Mesothelial cell of epicardium (in vitro differentiated cells): ENCODE results near the gene DPCD. TPM values are rescaled to one million over a fixed set of nuclear protein-coding genes. Genes with fewer than 3 reads are reported as not detected.
"Not testable (repeated sequence)": the region's sequence is repeated elsewhere in the genome, so short reads cannot be mapped to it uniquely, and the experiment has no call there.

Experiments used
- DNase-seq, 2 experiments: peaks; one replicate each; pipeline ENCODE4 v3.0.0; 2021; ENCODE audit warnings: low spot score in 2 of 2; ENCODE audit not compliant: unreplicated experiment in 2 of 2
- H3K27ac Mint-ChIP-seq: 2 replicates; pipeline ENCODE4 v1.8.0; 2021; ENCODE audit warnings: mixed read lengths
- H3K27me3 Mint-ChIP-seq: 2 replicates; pipeline ENCODE4 v1.8.0; 2021; ENCODE audit warnings: low read depth, mixed read lengths
- H3K36me3 Mint-ChIP-seq: 2 replicates; pipeline ENCODE4 v1.8.0; 2021; ENCODE audit warnings: mixed read lengths
- H3K4me1 Mint-ChIP-seq: 2 replicates; pipeline ENCODE4 v1.8.0; 2021; ENCODE audit warnings: mixed read lengths
- H3K4me3 Mint-ChIP-seq: 2 replicates; pipeline ENCODE4 v1.8.0; 2021; ENCODE audit warnings: mild to moderate bottlenecking, moderate library complexity, mixed read lengths
- H3K9me3 Mint-ChIP-seq: 2 replicates; pipeline ENCODE4 v1.8.0; 2021; ENCODE audit warnings: mixed read lengths
- CTCF ChIP-seq: fragments of 200-600 bp; sonication (generic); IDR thresholded peaks from one replicate; pipeline ENCODE4 v1.5.0; 2021; ENCODE audit warnings: antibody characterized with exemption; ENCODE audit not compliant: unreplicated experiment
- total RNA-seq: library from RNA; stranded (reverse); gene quantifications from 3 replicates; pipeline ENCODE4 v1.2.1, GENCODE V29; 2021

The DPCD gene
- total RNA-seq, 1 donor from 2014 or later: 23.0 TPM

GRCh38 chr10:101585841-101586240, 2.3 kb upstream of the DPCD start:
- no peak for TF ChIP-seq CTCF
- Mint-ChIP-seq H3K4me3 (peak overlapping the region; percentile 23), H3K27ac (no peak overlapping the region), H3K27me3 (no peaks in the 10 kb centered on the region), H3K4me1 (peaks cover 25% of the 10 kb centered on the region), H3K36me3 (peaks cover 3% of the 10 kb centered on the region), H3K9me3 (no peaks in the 10 kb centered on the region)
- no peak for DNase-seq

GRCh38 chr10:101588879-101589278, 758 bp downstream of the DPCD start:
- no peaks in the 10 kb centered on the region for H3K9me3 Mint-ChIP-seq
- TF ChIP-seq CTCF: no peak
- peaks cover 3% of the 10 kb centered on the region for H3K36me3 Mint-ChIP-seq
- H3K4me1 Mint-ChIP-seq: peaks cover 25% of the 10 kb centered on the region
- no peaks in the 10 kb centered on the region for H3K27me3 Mint-ChIP-seq
- DNase-seq: no peak
- peak overlapping the region; percentile 43 for H3K27ac Mint-ChIP-seq
- peak overlapping the region; percentile 95 for H3K4me3 Mint-ChIP-seq

GRCh38 chr10:101593331-101593730, 5.2 kb downstream of the DPCD start:
- not testable (repeated sequence) for H3K36me3 Mint-ChIP-seq, H3K9me3 Mint-ChIP-seq, DNase-seq, H3K4me3 Mint-ChIP-seq, H3K27ac Mint-ChIP-seq, H3K4me1 Mint-ChIP-seq, H3K27me3 Mint-ChIP-seq

- Mint-ChIP-seq H3K4me1 (no peaks in the 10 kb centered on the region), H3K27ac (no peak overlapping the region), H3K36me3 (peaks cover 2% of the 10 kb centered on the region), H3K27me3 (no peaks in the 10 kb centered on the region), H3K4me3 (no peak overlapping the region), H3K9me3 (no peaks in the 10 kb centered on the region)
- no peak for TF ChIP-seq CTCF
- DNase-seq: no peak
These were observed 7.7 kb downstream of the DPCD start for GRCh38 chr10:101595591-101596433.

- H3K9me3 Mint-ChIP-seq: no peaks in the 10 kb centered on the region
- peaks cover 2% of the 10 kb centered on the region for H3K36me3 Mint-ChIP-seq
- H3K4me3 Mint-ChIP-seq: no peak overlapping the region
- H3K4me1 Mint-ChIP-seq: no peaks in the 10 kb centered on the region
- no peaks in the 10 kb centered on the region for H3K27me3 Mint-ChIP-seq
- no peak for TF ChIP-seq CTCF
- no peak for DNase-seq
- no peak overlapping the region for H3K27ac Mint-ChIP-seq
These were observed 9.2 kb downstream of the DPCD start for GRCh38 chr10:101597091-101597900.

GRCh38 chr10:101601541-101601940, 13.4 kb downstream of the DPCD start:
- Mint-ChIP-seq H3K4me1 (no peaks in the 10 kb centered on the region), H3K4me3 (no peak overlapping the region), H3K9me3 (no peaks in the 10 kb centered on the region), H3K27me3 (no peaks in the 10 kb centered on the region), H3K27ac (no peak overlapping the region), H3K36me3 (peaks cover 17% of the 10 kb centered on the region)
- no peak for DNase-seq
- no peak for TF ChIP-seq CTCF
